Panc1 (cell line): ENCODE results near the gene HCST. TPM values are rescaled to one million over a fixed set of nuclear protein-coding genes. Genes with fewer than 3 reads are reported as not detected.
A peak's percentile ranks its signal among the peaks of the same experiment; 100 is the strongest.

Experiments used
- ATAC-seq: fragments of 200-7000 bp; cut with Tn5 transposase; 2 replicates; pipeline ENCODE4 v1.9.1; 2020; ENCODE audit warnings: mild to moderate bottlenecking, moderate library complexity
- BruUV-seq: library from RNA; stranded (reverse); fragments of 400-500 nt; replicated peaks from 2 replicates; lab custom pipeline; 2021; lab: Mats Ljungman, UMichigan
- CTCF ChIA-PET: fragments of 300-600 bp; sonication (Branson Sonifier 250); formaldehyde crosslinking; loops from one replicate; lab custom pipeline; 2022; ENCODE audit warnings: antibody characterized with exemption; lab: Charles Lee
- POLR2A ChIA-PET: fragments of 300-600 bp; sonication (Branson Sonifier 250); formaldehyde crosslinking; loops from one replicate; lab custom pipeline; 2022; ENCODE audit warnings: antibody characterized with exemption; lab: Charles Lee
- DNase-seq: peaks from one replicate; pipeline ENCODE4 v3.0.0-alpha.2; 2010; ENCODE audit warnings: low read depth, low spot score
- H3K27ac ChIP-seq: 2 replicates; pipeline ENCODE4 v1.5.1; 2011; ENCODE audit warnings: mild to moderate bottlenecking, low read length, inconsistent platforms
- H3K27me3 ChIP-seq: fragments of 200-500 bp; sonication (Bioruptor generic); 2 replicates; pipeline ENCODE4 v1.6.0; 2014; ENCODE audit warnings: low read length, inconsistent platforms; ENCODE audit not compliant: control insufficient read depth, insufficient read depth
- H3K36me3 ChIP-seq: fragments of 200-500 bp; sonication (Bioruptor generic); 2 replicates; pipeline ENCODE4 v1.5.1; 2014; ENCODE audit warnings: inconsistent platforms, mild to moderate bottlenecking, low read length, moderate library complexity; ENCODE audit not compliant: control insufficient read depth, insufficient read depth
- H3K4me1 ChIP-seq: 2 replicates; pipeline ENCODE4 v1.5.1; 2011; ENCODE audit warnings: inconsistent platforms, mild to moderate bottlenecking, low read length, moderate library complexity; ENCODE audit not compliant: control insufficient read depth, insufficient read depth
- H3K4me3 ChIP-seq, 2 experiments: 2 replicates each; pipeline ENCODE4 v1.5.1; 2011 to 2012; ENCODE audit warnings: low read depth in 2 of 2, low read length in 2 of 2, mild to moderate bottlenecking in 2 of 2, inconsistent platforms in 1 of 2, moderate library complexity in 1 of 2
- H3K9me3 ChIP-seq: fragments of 200-500 bp; sonication (Bioruptor generic); 2 replicates; pipeline ENCODE4 v1.5.1; 2014; ENCODE audit warnings: low read depth, mild to moderate bottlenecking, inconsistent platforms, low read length, moderate library complexity; ENCODE audit not compliant: control insufficient read depth, insufficient read depth
- POLR2AphosphoS5 ChIP-seq: IDR thresholded peaks from 2 replicates; pipeline ENCODE4 v1.6.1; 2012; ENCODE audit warnings: mild to moderate bottlenecking, low read depth, low read length, moderate library complexity
- SIN3A ChIP-seq: IDR thresholded peaks from 2 replicates; pipeline ENCODE4 v1.6.1; 2012; ENCODE audit warnings: low read depth, mild to moderate bottlenecking, low read length, moderate library complexity, borderline replicate concordance; ENCODE audit not compliant: insufficient read depth
- TCF7L2 ChIP-seq: IDR thresholded peaks from 2 replicates; pipeline ENCODE4 v1.6.1; 2011; ENCODE audit warnings: mild to moderate bottlenecking, low read depth, low read length, inconsistent platforms
- in situ Hi-C: cut with HindIII; loops from 2 replicates; pipeline ENCODE4 v1.10.0; 2016; ENCODE audit warnings: low sequenced_read_pairs, low pct_unique_long_range_greater_than_20kb
- intact Hi-C: fragments of 100-400 bp; cut with micrococcal nuclease; formaldehyde crosslinking; loops from one replicate; pipeline ENCODE4 v1.10.0; 2022; ENCODE audit not compliant: unreplicated experiment
- total RNA-seq: library from RNA; stranded (reverse); gene quantifications from one replicate; pipeline ENCODE4 v1.2.1, GENCODE V29; 2021; ENCODE audit not compliant: unreplicated experiment
- TF ChIP-seq, protein P1 (sequence below): fragments of 450-650 bp; IDR thresholded peaks from 2 replicates; pipeline ENCODE4 v1.5.1; 2017; ENCODE audit warnings: mild to moderate bottlenecking
- TF ChIP-seq, protein P2 (sequence below), 2 experiments: IDR thresholded peaks; 2 replicates each; pipeline ENCODE4 v1.6.1; 2011 to 2012; ENCODE audit warnings: low read depth in 2 of 2, control low read depth in 1 of 2, low read length in 1 of 2, mild to moderate bottlenecking in 1 of 2, moderate library complexity in 1 of 2; ENCODE audit not compliant: insufficient read depth in 1 of 2

Gene HCST
- total RNA-seq, 1 experiment from 2014 or later: 2.9 TPM

DNA sequence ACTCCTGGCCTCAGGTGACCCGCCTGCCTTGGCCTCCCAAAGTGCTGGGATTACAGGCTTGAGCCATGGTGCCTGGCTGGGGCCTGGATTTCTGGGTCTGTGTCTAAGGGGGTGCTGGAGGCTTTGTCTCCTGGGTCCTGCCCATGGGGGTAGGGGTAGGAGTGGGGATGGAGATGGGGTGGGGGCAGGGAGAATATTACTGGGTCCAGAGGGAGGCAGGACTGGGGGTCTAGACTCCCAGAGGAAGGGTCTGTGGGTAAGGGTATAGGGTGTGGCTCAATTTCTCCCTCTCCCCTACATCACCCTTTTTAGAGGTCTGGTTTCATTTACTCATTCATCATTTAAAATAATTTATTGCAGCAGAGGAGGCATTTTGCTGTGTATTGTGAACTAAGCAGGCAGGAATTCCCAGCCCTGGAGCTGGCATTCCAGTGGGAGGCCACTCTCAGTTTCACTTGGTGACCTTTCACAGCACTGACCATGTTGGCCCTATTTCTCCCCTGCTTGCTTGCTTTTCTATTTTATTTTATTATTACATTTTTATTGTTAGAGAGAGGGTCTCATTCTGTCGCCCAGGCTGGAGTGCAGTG is 1.2 kb upstream of the HCST start:
- DNase-seq (no peak), ATAC-seq (no peak)
- no peak for TF ChIP-seq SIN3A
- TF ChIP-seq TCF7L2: no peak
- no peak for TF ChIP-seq POLR2AphosphoS5
- TF ChIP-seq, protein P1, sequence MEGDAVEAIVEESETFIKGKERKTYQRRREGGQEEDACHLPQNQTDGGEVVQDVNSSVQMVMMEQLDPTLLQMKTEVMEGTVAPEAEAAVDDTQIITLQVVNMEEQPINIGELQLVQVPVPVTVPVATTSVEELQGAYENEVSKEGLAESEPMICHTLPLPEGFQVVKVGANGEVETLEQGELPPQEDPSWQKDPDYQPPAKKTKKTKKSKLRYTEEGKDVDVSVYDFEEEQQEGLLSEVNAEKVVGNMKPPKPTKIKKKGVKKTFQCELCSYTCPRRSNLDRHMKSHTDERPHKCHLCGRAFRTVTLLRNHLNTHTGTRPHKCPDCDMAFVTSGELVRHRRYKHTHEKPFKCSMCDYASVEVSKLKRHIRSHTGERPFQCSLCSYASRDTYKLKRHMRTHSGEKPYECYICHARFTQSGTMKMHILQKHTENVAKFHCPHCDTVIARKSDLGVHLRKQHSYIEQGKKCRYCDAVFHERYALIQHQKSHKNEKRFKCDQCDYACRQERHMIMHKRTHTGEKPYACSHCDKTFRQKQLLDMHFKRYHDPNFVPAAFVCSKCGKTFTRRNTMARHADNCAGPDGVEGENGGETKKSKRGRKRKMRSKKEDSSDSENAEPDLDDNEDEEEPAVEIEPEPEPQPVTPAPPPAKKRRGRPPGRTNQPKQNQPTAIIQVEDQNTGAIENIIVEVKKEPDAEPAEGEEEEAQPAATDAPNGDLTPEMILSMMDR: no peak
- TF ChIP-seq, protein P2, sequence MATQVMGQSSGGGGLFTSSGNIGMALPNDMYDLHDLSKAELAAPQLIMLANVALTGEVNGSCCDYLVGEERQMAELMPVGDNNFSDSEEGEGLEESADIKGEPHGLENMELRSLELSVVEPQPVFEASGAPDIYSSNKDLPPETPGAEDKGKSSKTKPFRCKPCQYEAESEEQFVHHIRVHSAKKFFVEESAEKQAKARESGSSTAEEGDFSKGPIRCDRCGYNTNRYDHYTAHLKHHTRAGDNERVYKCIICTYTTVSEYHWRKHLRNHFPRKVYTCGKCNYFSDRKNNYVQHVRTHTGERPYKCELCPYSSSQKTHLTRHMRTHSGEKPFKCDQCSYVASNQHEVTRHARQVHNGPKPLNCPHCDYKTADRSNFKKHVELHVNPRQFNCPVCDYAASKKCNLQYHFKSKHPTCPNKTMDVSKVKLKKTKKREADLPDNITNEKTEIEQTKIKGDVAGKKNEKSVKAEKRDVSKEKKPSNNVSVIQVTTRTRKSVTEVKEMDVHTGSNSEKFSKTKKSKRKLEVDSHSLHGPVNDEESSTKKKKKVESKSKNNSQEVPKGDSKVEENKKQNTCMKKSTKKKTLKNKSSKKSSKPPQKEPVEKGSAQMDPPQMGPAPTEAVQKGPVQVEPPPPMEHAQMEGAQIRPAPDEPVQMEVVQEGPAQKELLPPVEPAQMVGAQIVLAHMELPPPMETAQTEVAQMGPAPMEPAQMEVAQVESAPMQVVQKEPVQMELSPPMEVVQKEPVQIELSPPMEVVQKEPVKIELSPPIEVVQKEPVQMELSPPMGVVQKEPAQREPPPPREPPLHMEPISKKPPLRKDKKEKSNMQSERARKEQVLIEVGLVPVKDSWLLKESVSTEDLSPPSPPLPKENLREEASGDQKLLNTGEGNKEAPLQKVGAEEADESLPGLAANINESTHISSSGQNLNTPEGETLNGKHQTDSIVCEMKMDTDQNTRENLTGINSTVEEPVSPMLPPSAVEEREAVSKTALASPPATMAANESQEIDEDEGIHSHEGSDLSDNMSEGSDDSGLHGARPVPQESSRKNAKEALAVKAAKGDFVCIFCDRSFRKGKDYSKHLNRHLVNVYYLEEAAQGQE (IDR thresholded peaks at IDR 0.05; ENCODE audit: insufficient read depth in 1 of 2, low read depth in 2 of 2, low read length in 1 of 2): no peak
- intact Hi-C loops: no loop called here
- no peaks in the 10 kb centered on the region for H3K9me3 ChIP-seq
- H3K36me3 ChIP-seq: no peaks in the 10 kb centered on the region
- H3K27ac ChIP-seq: peak overlapping the region; percentile 90
- H3K4me3 ChIP-seq: peak overlapping the region; percentile 88 to 90
- ChIA-PET POLR2A (interaction anchor here (0.5 to 0.6 kb wide), 5 partner anchors 17 to 823 kb away, joined by 3 to 7 read pairs (median 4); no protein-coding TSS in a partner anchor), CTCF (no interaction called here)
- H3K27me3 ChIP-seq: no peaks in the 10 kb centered on the region
- in situ Hi-C loops: loop anchor here (10.0 kb wide), 1 partner anchor 66 kb away; no protein-coding TSS in a partner anchor
- TSS peak; percentile 94 for BruUV-seq
- H3K4me1 ChIP-seq: peaks cover 23% of the 10 kb centered on the region

DNA sequence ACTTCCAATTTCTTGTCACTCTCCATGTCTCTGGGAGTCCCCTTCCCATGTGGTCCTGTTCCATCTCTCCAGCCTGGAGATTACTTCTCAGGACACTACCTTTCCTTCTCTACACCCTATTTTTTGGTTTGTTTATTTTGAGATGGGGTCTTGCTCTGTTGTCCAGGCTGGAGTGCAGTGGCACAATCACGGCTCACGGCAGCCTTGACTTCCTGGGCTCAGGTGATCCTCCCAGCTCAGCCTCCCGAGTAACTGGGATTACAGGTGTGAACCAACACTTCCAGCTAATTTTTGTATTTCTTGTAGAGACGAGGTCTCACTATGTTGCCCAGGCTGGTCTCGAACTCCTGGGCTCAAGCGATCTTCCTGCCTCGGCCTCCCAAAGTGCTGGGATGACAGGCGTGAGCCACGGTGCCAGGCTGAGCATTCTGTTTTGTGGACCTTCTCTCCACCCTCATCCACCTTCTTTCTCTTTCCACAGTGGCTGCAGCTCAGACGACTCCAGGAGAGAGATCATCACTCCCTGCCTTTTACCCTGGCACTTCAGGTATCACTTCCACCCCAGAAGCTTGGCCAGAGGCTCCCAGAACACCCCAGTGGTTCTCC is 644 bp downstream of the HCST start:
- H3K27me3 ChIP-seq: no peaks in the 10 kb centered on the region
- no peak for DNase-seq
- in situ Hi-C loops (loop anchor here (10.0 kb wide), 1 partner anchor 68 kb away; no protein-coding TSS in a partner anchor), intact Hi-C loops (no loop called here)
- ChIA-PET CTCF (no interaction called here), POLR2A (no interaction called here)
- TF ChIP-seq POLR2AphosphoS5 (no peak), TCF7L2 (no peak), SIN3A (no peak)
- TF ChIP-seq, protein P1: no peak
- TF ChIP-seq, protein P2 (IDR thresholded peaks at IDR 0.05; ENCODE audit: insufficient read depth in 1 of 2, low read depth in 2 of 2, low read length in 1 of 2): no peak
- H3K4me3 ChIP-seq: peak overlapping the region; percentile 36 to 59
- ATAC-seq: no peak
- no TSS peak for BruUV-seq
- H3K9me3 ChIP-seq: no peaks in the 10 kb centered on the region
- H3K36me3 ChIP-seq: no peaks in the 10 kb centered on the region
- peaks cover 23% of the 10 kb centered on the region for H3K4me1 ChIP-seq
- no peak overlapping the region; the same call in 1 of the 2 replicates for H3K27ac ChIP-seq
